ENCODE results near the gene DUSP5. TPM values are rescaled to one million over a fixed set of nuclear protein-coding genes. Genes with fewer than 3 reads are reported as not detected.

The DUSP5 gene
- total RNA-seq, 2 donors from 2014 or later = 6.9 to 33.1 TPM

DNA sequence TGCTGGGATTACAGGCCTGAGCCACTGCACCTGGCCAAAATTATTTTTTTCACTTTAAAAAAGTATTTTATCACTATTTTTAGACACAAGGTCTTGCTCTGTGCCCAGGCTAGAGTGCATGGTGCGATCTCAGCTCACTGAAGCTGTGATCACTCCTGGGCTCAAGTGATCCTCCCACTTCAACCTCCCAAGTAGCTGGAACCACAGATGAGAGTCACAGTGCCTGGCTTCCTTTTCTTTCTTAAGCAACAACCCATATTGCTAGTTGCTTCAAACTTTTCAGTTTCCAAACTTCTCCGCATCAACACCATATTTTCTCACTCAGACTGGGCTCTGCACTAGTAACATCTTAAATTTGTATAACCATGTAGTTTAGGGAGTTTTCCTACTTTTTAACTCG is 60.3 kb downstream of the DUSP5 start:
- no peak for TF ChIP-seq POLR2AphosphoS5 (IDR thresholded peaks at IDR 0.05)
- TF ChIP-seq, protein P1, sequence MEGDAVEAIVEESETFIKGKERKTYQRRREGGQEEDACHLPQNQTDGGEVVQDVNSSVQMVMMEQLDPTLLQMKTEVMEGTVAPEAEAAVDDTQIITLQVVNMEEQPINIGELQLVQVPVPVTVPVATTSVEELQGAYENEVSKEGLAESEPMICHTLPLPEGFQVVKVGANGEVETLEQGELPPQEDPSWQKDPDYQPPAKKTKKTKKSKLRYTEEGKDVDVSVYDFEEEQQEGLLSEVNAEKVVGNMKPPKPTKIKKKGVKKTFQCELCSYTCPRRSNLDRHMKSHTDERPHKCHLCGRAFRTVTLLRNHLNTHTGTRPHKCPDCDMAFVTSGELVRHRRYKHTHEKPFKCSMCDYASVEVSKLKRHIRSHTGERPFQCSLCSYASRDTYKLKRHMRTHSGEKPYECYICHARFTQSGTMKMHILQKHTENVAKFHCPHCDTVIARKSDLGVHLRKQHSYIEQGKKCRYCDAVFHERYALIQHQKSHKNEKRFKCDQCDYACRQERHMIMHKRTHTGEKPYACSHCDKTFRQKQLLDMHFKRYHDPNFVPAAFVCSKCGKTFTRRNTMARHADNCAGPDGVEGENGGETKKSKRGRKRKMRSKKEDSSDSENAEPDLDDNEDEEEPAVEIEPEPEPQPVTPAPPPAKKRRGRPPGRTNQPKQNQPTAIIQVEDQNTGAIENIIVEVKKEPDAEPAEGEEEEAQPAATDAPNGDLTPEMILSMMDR (IDR thresholded peaks at IDR 0.05) = no peak
- no peak for TF ChIP-seq POLR2A (IDR thresholded peaks at IDR 0.05)
- H3K4me3 ChIP-seq = no peak overlapping the region
- intact Hi-C loops (cut with DNase I) = no loop called here
- no peaks in the 10 kb centered on the region for H3K36me3 ChIP-seq
- H3K9me3 ChIP-seq = no peaks in the 10 kb centered on the region
- WGBS = 90% methylated on average over 3 of the region's 3 CpGs
- no peaks in the 10 kb centered on the region for H3K4me1 ChIP-seq (replicated peaks)
- no peak for DNase-seq (ENCODE audit: low spot score)
- H3K27ac ChIP-seq = no peak overlapping the region
- no peaks in the 10 kb centered on the region for H3K27me3 ChIP-seq (replicated peaks; ENCODE audit: insufficient read depth)

- no peak overlapping the region for H3K4me3 ChIP-seq
- DNase-seq (ENCODE audit: low spot score) = no peak
- no peak overlapping the region for H3K27ac ChIP-seq
- intact Hi-C loops (cut with DNase I) = loop anchor here (10.0 kb wide), 1 partner anchor 345 kb away; no protein-coding TSS in a partner anchor
- TF ChIP-seq POLR2A (IDR thresholded peaks at IDR 0.05) (no peak), POLR2AphosphoS5 (IDR thresholded peaks at IDR 0.05) (no peak)
- TF ChIP-seq, protein P1 (IDR thresholded peaks at IDR 0.05) = no peak
- no peaks in the 10 kb centered on the region for H3K4me1 ChIP-seq (replicated peaks)
- WGBS = 93% methylated on average over 8 of the region's 8 CpGs
- H3K36me3 ChIP-seq = no peaks in the 10 kb centered on the region
- H3K27me3 ChIP-seq (replicated peaks; ENCODE audit: insufficient read depth) = no peaks in the 10 kb centered on the region
- no peaks in the 10 kb centered on the region for H3K9me3 ChIP-seq
Measured at GRCh38 chr10:110560012-110560411, 62.3 kb downstream of the DUSP5 start.

Other genes starting within 250 kb of the DUSP5 start
- gene SMNDC1, start 193.0 kb upstream of the DUSP5 start, total RNA-seq = 10 to 100 TPM in 1 of 2 donors, 1 to 10 TPM in 1; 8.0 to 11.0 TPM
- gene SMC3, start 69.8 kb downstream of the DUSP5 start, total RNA-seq = 10 to 100 TPM; 25.6 to 38.8 TPM
- gene RBM20, start 146.4 kb downstream of the DUSP5 start, total RNA-seq = 1 to 10 TPM in 1 of 2 donors, under 1 TPM in 1; 0.41 to 2.8 TPM